Endothelial cell of umbilical vein (primary cell): ENCODE data around the gene ZFPM1. TPM values are rescaled to one million over a fixed set of nuclear protein-coding genes. Genes with fewer than 3 reads are reported as not detected.

ENCODE experiments used
- BruUV-seq: library from RNA; stranded (reverse); fragments of 400-500 nt; replicated peaks from 2 replicates; lab custom pipeline; 2021; lab: Mats Ljungman, UMichigan
- CTCF ChIA-PET: fragments of 300-600, 350-600 bp; sonication (Branson Sonifier 250); formaldehyde crosslinking; loops from one replicate; lab custom pipeline; 2021; ENCODE audit warnings: antibody characterized with exemption, inconsistent platforms; lab: Charles Lee
- POLR2A ChIA-PET: fragments of 300-600, 350-600 bp; sonication (Branson Sonifier 250); formaldehyde crosslinking; loops from one replicate; lab custom pipeline; 2021; ENCODE audit warnings: antibody characterized with exemption, inconsistent platforms; lab: Charles Lee
- DNase-seq: peaks from one replicate; pipeline ENCODE4 v3.0.0-alpha.2; 2011; ENCODE audit warnings: low read depth, low spot score
- FAIRE-seq: peaks from 2 replicates; lab custom pipeline; 2011; peaks lifted over from hg19 to GRCh38; lab: Jason Lieb, UNC
- H2AFZ ChIP-seq: 2 replicates; pipeline ENCODE4 v1.6.0; 2012; ENCODE audit warnings: low read depth, low read length, control low read depth, inconsistent platforms
- H3K27ac ChIP-seq: 2 replicates; pipeline ENCODE4 v1.5.1; 2011; ENCODE audit warnings: low read depth, mild to moderate bottlenecking, control low read depth, low read length, moderate library complexity; ENCODE audit not compliant: insufficient read depth
- H3K27me3 ChIP-seq, 2 experiments: 2 replicates each; pipeline versions ENCODE4 v1.6.0 to v1.6.1; 2011; ENCODE audit warnings: low read length in 2 of 2, mixed read lengths in 1 of 2; ENCODE audit not compliant: control insufficient read depth in 2 of 2, insufficient read depth in 2 of 2
- H3K36me3 ChIP-seq, 2 experiments: 2 replicates in 1 of 2; 3 replicates in 1 of 2; pipeline ENCODE4 v1.5.1; 2011; ENCODE audit warnings: low read length in 2 of 2, mild to moderate bottlenecking in 1 of 2, moderate library complexity in 1 of 2; ENCODE audit not compliant: control insufficient read depth in 2 of 2, insufficient read depth in 2 of 2; ENCODE audit errors: extremely low read depth in 1 of 2
- H3K4me1 ChIP-seq: 3 replicates; pipeline ENCODE4 v1.5.1; 2011; ENCODE audit warnings: mild to moderate bottlenecking, low read length; ENCODE audit not compliant: control insufficient read depth, insufficient read depth; ENCODE audit errors: extremely low read depth
- H3K4me2 ChIP-seq: 2 replicates; pipeline ENCODE4 v1.6.1; 2011; ENCODE audit warnings: low read length, control low read depth, mixed read lengths; ENCODE audit not compliant: insufficient read depth
- H3K4me3 ChIP-seq, 3 experiments: fragments of 200-600 bp in 1 of 3; sonication (generic), shearing (Covaris generic) in 1 of 3; replicated peaks in 1 of 3; 2 replicates each; pipeline ENCODE4 v1.5.1; 2011 to 2016; ENCODE audit warnings: control low read depth in 3 of 3, low read length in 3 of 3, mild to moderate bottlenecking in 2 of 3, inconsistent platforms in 1 of 3, low read depth in 1 of 3, moderate library complexity in 1 of 3; ENCODE audit not compliant: insufficient read depth in 1 of 3
- H3K79me2 ChIP-seq: 2 replicates; pipeline ENCODE4 v1.6.0; 2012; ENCODE audit warnings: low read length, inconsistent platforms; ENCODE audit not compliant: control insufficient read depth, insufficient read depth
- H3K9ac ChIP-seq: replicated peaks from 2 replicates; pipeline ENCODE3; 2011; ENCODE audit warnings: low read length, control low read depth; ENCODE audit not compliant: insufficient read depth; ENCODE audit errors: extremely low read depth
- H3K9me1 ChIP-seq: replicated peaks from 3 replicates; pipeline ENCODE4 v1.6.0; 2011; ENCODE audit warnings: mild to moderate bottlenecking, low read length; ENCODE audit not compliant: control insufficient read depth, insufficient read depth; ENCODE audit errors: extremely low read depth
- H3K9me3 ChIP-seq: replicated peaks from 2 replicates; pipeline ENCODE4 v1.5.1; 2012; ENCODE audit warnings: low read length, inconsistent platforms; ENCODE audit not compliant: control insufficient read depth, insufficient read depth
- H4K20me1 ChIP-seq: replicated peaks from 2 replicates; pipeline ENCODE3; 2011; ENCODE audit warnings: mild to moderate bottlenecking, low read length; ENCODE audit not compliant: control insufficient read depth, insufficient read depth; ENCODE audit errors: extremely low read depth
- EZH2 ChIP-seq: IDR thresholded peaks from 2 replicates; pipeline ENCODE4 v1.6.1; 2012; ENCODE audit warnings: borderline replicate concordance, low read depth, mild to moderate bottlenecking, moderate library complexity, low read length, inconsistent platforms; ENCODE audit not compliant: severe bottlenecking
- FOS ChIP-seq: IDR thresholded peaks from 2 replicates; pipeline ENCODE4 v1.6.1; 2011; ENCODE audit warnings: mild to moderate bottlenecking, low read length, moderate library complexity, borderline replicate concordance; ENCODE audit not compliant: insufficient read depth
- GATA2 ChIP-seq: IDR thresholded peaks from 2 replicates; pipeline ENCODE4 v1.7.0; 2011; ENCODE audit warnings: low read depth, mild to moderate bottlenecking, moderate library complexity, mixed read lengths, low read length; ENCODE audit not compliant: insufficient read length, insufficient read depth
- JUN ChIP-seq: IDR thresholded peaks from 2 replicates; pipeline ENCODE4 v1.6.1; 2011; ENCODE audit warnings: borderline replicate concordance, low read depth; ENCODE audit not compliant: insufficient read length, insufficient read depth
- MYC ChIP-seq: IDR thresholded peaks from one replicate; pipeline ENCODE4 v1.6.1; 2011; ENCODE audit warnings: mild to moderate bottlenecking, low read depth, low read length
- POLR2A ChIP-seq: IDR thresholded peaks from 2 replicates; pipeline ENCODE4 v1.6.1; 2012; ENCODE audit warnings: low read depth, mild to moderate bottlenecking, control low read depth, low read length
- POLR2AphosphoS5 ChIP-seq: IDR thresholded peaks from 2 replicates; pipeline ENCODE4 v1.6.1; 2012; ENCODE audit warnings: low read depth, mild to moderate bottlenecking, control low read depth, low read length, moderate library complexity; ENCODE audit not compliant: insufficient read depth
- dilution Hi-C: fragments of 300-500 bp; cut with MboI; formaldehyde crosslinking; loops from one replicate; pipeline ENCODE4 v1.15.0; 2019; ENCODE audit warnings: low sequenced_read_pairs; ENCODE audit not compliant: extremely low pct_ligation_motif_present
- intact Hi-C: fragments of 100-400 bp; cut with micrococcal nuclease; formaldehyde crosslinking; loops from one replicate; pipeline ENCODE4 v1.10.0; 2022
- polyA plus RNA-seq, 4 experiments: library from polyadenylated mRNA; depleted of rRNA in 3 of 4; stranded (reverse) in 3 of 4; unstranded in 1 of 4; fragments of >200 nt; gene quantifications; 2 replicates each; pipeline versions ENCODE4 v1.2.1 to v1.2.3, GENCODE V29; 2011 to 2012; ENCODE audit warnings: missing spikeins in 1 of 4
- total RNA-seq: library from RNA; stranded (reverse); gene quantifications from 2 replicates; pipeline ENCODE4 v1.2.3, GENCODE V29; 2021
- TF ChIP-seq, protein P1 (sequence below), 2 donors: IDR thresholded peaks; 1 replicate in 1 of 2; 2 replicates in 1 of 2; pipeline ENCODE4 v1.5.1; 2011; ENCODE audit warnings: low read length in 2 of 2, mild to moderate bottlenecking in 2 of 2, moderate library complexity in 2 of 2, control low read depth in 1 of 2, inconsistent platforms in 1 of 2, low read depth in 1 of 2; ENCODE audit not compliant: insufficient read depth in 1 of 2; ENCODE audit errors: extremely low read depth in 1 of 2
- TF ChIP-seq, protein P2 (sequence below): IDR thresholded peaks from 2 replicates; pipeline ENCODE4 v1.6.1; 2011; ENCODE audit not compliant: insufficient read depth, insufficient read length

Gene ZFPM1
- total and polyA plus RNA-seq, 2 donors (not counting 3 experiments of a cell fraction or from before 2014, with no cell fraction given), result 0.37 to 7.5 TPM

DNA sequence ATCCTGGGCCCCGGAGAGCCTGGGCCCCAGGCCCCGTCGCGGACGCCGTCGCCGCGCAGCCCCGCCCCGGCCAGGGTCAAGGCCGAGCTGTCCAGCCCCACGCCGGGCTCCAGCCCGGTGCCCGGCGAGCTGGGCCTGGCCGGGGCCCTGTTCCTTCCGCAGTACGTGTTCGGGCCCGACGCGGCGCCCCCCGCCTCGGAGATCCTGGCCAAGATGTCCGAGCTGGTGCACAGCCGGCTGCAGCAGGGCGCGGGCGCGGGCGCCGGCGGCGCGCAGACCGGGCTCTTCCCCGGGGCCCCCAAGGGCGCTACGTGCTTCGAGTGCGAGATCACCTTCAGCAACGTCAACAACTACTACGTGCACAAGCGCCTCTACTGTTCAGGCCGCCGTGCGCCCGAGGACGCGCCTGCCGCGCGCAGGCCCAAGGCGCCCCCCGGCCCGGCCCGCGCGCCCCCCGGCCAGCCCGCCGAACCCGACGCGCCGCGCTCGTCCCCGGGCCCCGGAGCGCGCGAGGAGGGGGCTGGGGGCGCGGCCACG, 80.4 kb downstream of the ZFPM1 start:
- Histone ChIP-seq H4K20me1 (no peaks in the 10 kb centered on the region), H3K4me2 (no peak overlapping the region), H3K4me1 (no peaks in the 10 kb centered on the region), H3K4me3 (no peak overlapping the region), H3K9ac (no peak overlapping the region), H3K79me2 (no peaks in the 10 kb centered on the region), H3K9me3 (no peaks in the 10 kb centered on the region), H2AFZ (peak overlapping the region; percentile 36), H3K36me3 (no peaks in the 10 kb centered on the region), H3K9me1 (no peaks in the 10 kb centered on the region), H3K27me3 (peaks cover 0 to 2% of the 10 kb centered on the region in 2 experiments), H3K27ac (no peak overlapping the region)
- CTCF ChIA-PET, result interaction anchor here (0.8 to 1.6 kb wide), 3 partner anchors 25 to 90 kb away, joined by 3 to 8 read pairs (median 5); no protein-coding TSS in a partner anchor
- POLR2A ChIA-PET, result no interaction called here
- dilution Hi-C loops (no loop called here), intact Hi-C loops (no loop called here)
- no peak for DNase-seq
- TF ChIP-seq POLR2A (no peak), MYC (no peak), FOS (no peak), POLR2AphosphoS5 (no peak), GATA2 (no peak), EZH2 (no peak), JUN (no peak)
- TF ChIP-seq, protein P1, sequence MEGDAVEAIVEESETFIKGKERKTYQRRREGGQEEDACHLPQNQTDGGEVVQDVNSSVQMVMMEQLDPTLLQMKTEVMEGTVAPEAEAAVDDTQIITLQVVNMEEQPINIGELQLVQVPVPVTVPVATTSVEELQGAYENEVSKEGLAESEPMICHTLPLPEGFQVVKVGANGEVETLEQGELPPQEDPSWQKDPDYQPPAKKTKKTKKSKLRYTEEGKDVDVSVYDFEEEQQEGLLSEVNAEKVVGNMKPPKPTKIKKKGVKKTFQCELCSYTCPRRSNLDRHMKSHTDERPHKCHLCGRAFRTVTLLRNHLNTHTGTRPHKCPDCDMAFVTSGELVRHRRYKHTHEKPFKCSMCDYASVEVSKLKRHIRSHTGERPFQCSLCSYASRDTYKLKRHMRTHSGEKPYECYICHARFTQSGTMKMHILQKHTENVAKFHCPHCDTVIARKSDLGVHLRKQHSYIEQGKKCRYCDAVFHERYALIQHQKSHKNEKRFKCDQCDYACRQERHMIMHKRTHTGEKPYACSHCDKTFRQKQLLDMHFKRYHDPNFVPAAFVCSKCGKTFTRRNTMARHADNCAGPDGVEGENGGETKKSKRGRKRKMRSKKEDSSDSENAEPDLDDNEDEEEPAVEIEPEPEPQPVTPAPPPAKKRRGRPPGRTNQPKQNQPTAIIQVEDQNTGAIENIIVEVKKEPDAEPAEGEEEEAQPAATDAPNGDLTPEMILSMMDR (IDR thresholded peaks at IDR 0.05; ENCODE audit: extremely low read depth in 1 of 2, insufficient read depth in 1 of 2, low read depth in 1 of 2, low read length in 2 of 2), result no peak
- TF ChIP-seq, protein P2, sequence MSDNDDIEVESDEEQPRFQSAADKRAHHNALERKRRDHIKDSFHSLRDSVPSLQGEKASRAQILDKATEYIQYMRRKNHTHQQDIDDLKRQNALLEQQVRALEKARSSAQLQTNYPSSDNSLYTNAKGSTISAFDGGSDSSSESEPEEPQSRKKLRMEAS, result no peak
- no TSS peak for BruUV-seq
- FAIRE-seq, result no peak
